ENCODE data around the gene SCGB3A1.

GRCh38 chr5:180628211-180628610 lies 36.9 kb upstream of the SCGB3A1 start:
- TF ChIP-seq CTCF (conservative IDR thresholded peaks at IDR 0.05), result no peak
- no peak for TF ChIP-seq ZFX (IDR thresholded peaks at IDR 0.05)

Measured in C4-2B (cell line).